ENCODE results near the gene LARP1B. TPM values are rescaled to one million over a fixed set of nuclear protein-coding genes. Genes with fewer than 3 reads are reported as not detected.
A peak's percentile ranks its signal among the peaks of the same experiment; 100 is the strongest.
"Not testable (repeated sequence)": the region's sequence is repeated elsewhere in the genome, so short reads cannot be mapped to it uniquely, and the experiment has no call there.

LARP1B gene
- total RNA-seq, 1 experiment from 2014 or later = 20.3 TPM

- no TSS peak for BruUV-seq (replicated peaks)
- H3K4me1 ChIP-seq (ENCODE audit: insufficient read depth, low read length, poor library complexity, severe bottlenecking) = peaks cover 4% of the 10 kb centered on the region
- no peaks in the 10 kb centered on the region for H3K36me3 ChIP-seq (ENCODE audit: insufficient read depth, low read length, poor library complexity, severe bottlenecking)
- peak; percentile 58 for DNase-seq (ENCODE audit: low spot score)
- no peaks in the 10 kb centered on the region for H3K9me3 ChIP-seq (ENCODE audit: low read depth, low read length, poor library complexity, severe bottlenecking)
- intact Hi-C loops (cut with micrococcal nuclease; ENCODE audit: unreplicated experiment) = loop anchor here (10.0 kb wide), 1 partner anchor 216 kb away; the partner anchor contains the start of gene PGRMC2
- ChIA-PET POLR2A (ENCODE audit: low non-redundant PET) (no interaction called here), CTCF (no interaction called here)
- H3K4me3 ChIP-seq (ENCODE audit: low read depth, low read length, poor library complexity, severe bottlenecking) = no peak overlapping the region
- TF ChIP-seq EZH2 (IDR thresholded peaks at IDR 0.05; ENCODE audit: borderline replicate concordance, low read depth, low read length, poor library complexity, severe bottlenecking) = no peak
- peak; percentile 54 for TF ChIP-seq CTCF (conservative IDR thresholded peaks at IDR 0.05; ENCODE audit: low read depth, low read length)
- no peaks in the 10 kb centered on the region for H3K27me3 ChIP-seq (replicated peaks; ENCODE audit: insufficient read depth, low read depth, low read length, poor library complexity)
- H3K27ac ChIP-seq (ENCODE audit: low read depth, low read length, poor library complexity, severe bottlenecking) = no peak overlapping the region
These were observed 7.8 kb downstream of the LARP1B start for GRCh38 chr4:128068918-128069317.

GRCh38 chr4:128076464-128076863, 15.4 kb downstream of the LARP1B start:
- peaks cover 6% of the 10 kb centered on the region for H3K36me3 ChIP-seq (ENCODE audit: insufficient read depth, low read length, poor library complexity, severe bottlenecking)
- intact Hi-C loops (cut with micrococcal nuclease; ENCODE audit: unreplicated experiment) = no loop called here
- ChIA-PET POLR2A (ENCODE audit: low non-redundant PET) (no interaction called here), CTCF (no interaction called here)
- no TSS peak for BruUV-seq (replicated peaks)
- TF ChIP-seq EZH2 (IDR thresholded peaks at IDR 0.05; ENCODE audit: borderline replicate concordance, low read depth, low read length, poor library complexity, severe bottlenecking) = no peak
- TF ChIP-seq CTCF (conservative IDR thresholded peaks at IDR 0.05; ENCODE audit: low read depth, low read length) = no peak
- no peaks in the 10 kb centered on the region for H3K27me3 ChIP-seq (replicated peaks; ENCODE audit: insufficient read depth, low read depth, low read length, poor library complexity)
- H3K9me3 ChIP-seq (ENCODE audit: low read depth, low read length, poor library complexity, severe bottlenecking) = no peaks in the 10 kb centered on the region
- no peak for DNase-seq (ENCODE audit: low spot score)
- no peaks in the 10 kb centered on the region for H3K4me1 ChIP-seq (ENCODE audit: insufficient read depth, low read length, poor library complexity, severe bottlenecking)
- H3K27ac ChIP-seq (ENCODE audit: low read depth, low read length, poor library complexity, severe bottlenecking) = no peak overlapping the region
- no peak overlapping the region for H3K4me3 ChIP-seq (ENCODE audit: low read depth, low read length, poor library complexity, severe bottlenecking)

- H3K27me3 ChIP-seq (replicated peaks; ENCODE audit: insufficient read depth, low read depth, low read length, poor library complexity); H3K4me3 ChIP-seq (ENCODE audit: low read depth, low read length, poor library complexity, severe bottlenecking); H3K27ac ChIP-seq (ENCODE audit: low read depth, low read length, poor library complexity, severe bottlenecking); BruUV-seq (replicated peaks); CTCF ChIA-PET; POLR2A ChIA-PET (ENCODE audit: low non-redundant PET); intact Hi-C loops (cut with micrococcal nuclease; ENCODE audit: unreplicated experiment); H3K4me1 ChIP-seq (ENCODE audit: insufficient read depth, low read length, poor library complexity, severe bottlenecking); H3K9me3 ChIP-seq (ENCODE audit: low read depth, low read length, poor library complexity, severe bottlenecking); DNase-seq (ENCODE audit: low spot score): not testable (repeated sequence)
- H3K36me3 ChIP-seq (ENCODE audit: insufficient read depth, low read length, poor library complexity, severe bottlenecking) = peaks cover 17% of the 10 kb centered on the region
These were observed 34.2 kb downstream of the LARP1B start for GRCh38 chr4:128095293-128095692.

- intact Hi-C loops (cut with micrococcal nuclease; ENCODE audit: unreplicated experiment) = no loop called here
- H3K27me3 ChIP-seq (replicated peaks; ENCODE audit: insufficient read depth, low read depth, low read length, poor library complexity) = no peaks in the 10 kb centered on the region
- H3K4me1 ChIP-seq (ENCODE audit: insufficient read depth, low read length, poor library complexity, severe bottlenecking) = no peaks in the 10 kb centered on the region
- POLR2A ChIA-PET (ENCODE audit: low non-redundant PET) = no interaction called here
- H3K4me3 ChIP-seq (ENCODE audit: low read depth, low read length, poor library complexity, severe bottlenecking) = no peak overlapping the region
- CTCF ChIA-PET = interaction anchor here (0.5 kb wide), 1 partner anchor 10 kb away, joined by 3 read pairs; no protein-coding TSS in a partner anchor
- H3K27ac ChIP-seq (ENCODE audit: low read depth, low read length, poor library complexity, severe bottlenecking) = no peak overlapping the region
- TF ChIP-seq EZH2 (IDR thresholded peaks at IDR 0.05; ENCODE audit: borderline replicate concordance, low read depth, low read length, poor library complexity, severe bottlenecking) (no peak), CTCF (conservative IDR thresholded peaks at IDR 0.05; ENCODE audit: low read depth, low read length) (no peak)
- DNase-seq (ENCODE audit: low spot score) = no peak
- TSS peak; percentile 32 for BruUV-seq (replicated peaks)
- H3K36me3 ChIP-seq (ENCODE audit: insufficient read depth, low read length, poor library complexity, severe bottlenecking) = peaks cover 6% of the 10 kb centered on the region
- no peaks in the 10 kb centered on the region for H3K9me3 ChIP-seq (ENCODE audit: low read depth, low read length, poor library complexity, severe bottlenecking)
These were observed 46.7 kb downstream of the LARP1B start for GRCh38 chr4:128107766-128108165.

All from A673 (cell line).